ENCODE results near the gene ASTN2. TPM values are rescaled to one million over a fixed set of nuclear protein-coding genes. Genes with fewer than 3 reads are reported as not detected.

The ASTN2 gene
- total and polyA plus RNA-seq, 2 experiments from 2014 or later, result 7.0 to 24.6 TPM

- ATAC-seq (no peak), DNase-seq (ENCODE audit: low spot score) (no peak)
- Histone ChIP-seq H3K27ac (ENCODE audit: low read depth) (no peak overlapping the region), H3K79me2 (replicated peaks; ENCODE audit: insufficient read depth) (no peaks in the 10 kb centered on the region), H3K4me2 (no peak overlapping the region), H3F3A (replicated peaks; ENCODE audit: low read depth) (no peaks in the 10 kb centered on the region), H2AFZ (no peak overlapping the region), H3K4me1 (ENCODE audit: insufficient read depth) (peaks cover 15% of the 10 kb centered on the region), H3K27me3 (ENCODE audit: insufficient read depth) (no peaks in the 10 kb centered on the region), H4K20me1 (replicated peaks; ENCODE audit: insufficient read depth) (no peaks in the 10 kb centered on the region; the same call in 1 of the 2 replicates), H3K36me3 (ENCODE audit: insufficient read depth) (no peaks in the 10 kb centered on the region), H3K9me2 (ENCODE audit: insufficient read depth) (peaks cover 6% of the 10 kb centered on the region; the same call in 1 of the 2 replicates), H3K4me3 (no peak overlapping the region)
- Mint-ChIP-seq H3K9me3 (no peaks in the 10 kb centered on the region), H3K27me3 (ENCODE audit: insufficient read depth, low read depth, poor library complexity) (peaks cover 2% of the 10 kb centered on the region), H3K4me1 (peaks cover 37% of the 10 kb centered on the region), H3K4me3 (no peak overlapping the region), H3K36me3 (ENCODE audit: low read depth) (no peaks in the 10 kb centered on the region; the same call in 2 of the 3 replicates), H3K27ac (no peak overlapping the region)
- TF ChIP-seq CTCF (conservative IDR thresholded peaks at IDR 0.05; ENCODE audit: low read depth in 2 of 2) (no peak), JUNB (IDR thresholded peaks at IDR 0.05; ENCODE audit: unreplicated experiment) (no peak), ETS1 (IDR thresholded peaks at IDR 0.05) (no peak)
Measured at GRCh38 chr9:117134826-117135500, 279.9 kb downstream of the ASTN2 start.

- Mint-ChIP-seq H3K27me3 (ENCODE audit: insufficient read depth, low read depth, poor library complexity) (no peaks in the 10 kb centered on the region), H3K36me3 (ENCODE audit: low read depth) (no peaks in the 10 kb centered on the region; the same call in 2 of the 3 replicates), H3K4me3 (no peak overlapping the region), H3K27ac (no peak overlapping the region), H3K4me1 (peaks cover 15% of the 10 kb centered on the region), H3K9me3 (no peaks in the 10 kb centered on the region)
- H3K79me2 ChIP-seq (replicated peaks; ENCODE audit: insufficient read depth), result no peaks in the 10 kb centered on the region
- peaks cover 9% of the 10 kb centered on the region for H3K4me1 ChIP-seq (ENCODE audit: insufficient read depth)
- no peak overlapping the region for H3K27ac ChIP-seq (ENCODE audit: low read depth)
- peaks cover 6% of the 10 kb centered on the region; the same call in 1 of the 2 replicates for H3K9me2 ChIP-seq (ENCODE audit: insufficient read depth)
- H3K4me3 ChIP-seq, result no peak overlapping the region
- H2AFZ ChIP-seq, result no peak overlapping the region
- H4K20me1 ChIP-seq (replicated peaks; ENCODE audit: insufficient read depth), result no peaks in the 10 kb centered on the region
- no peak overlapping the region for H3K4me2 ChIP-seq
- no peak for DNase-seq (ENCODE audit: low spot score)
- H3K27me3 ChIP-seq (ENCODE audit: insufficient read depth), result no peaks in the 10 kb centered on the region
- ATAC-seq, result no peak
- no peaks in the 10 kb centered on the region for H3K36me3 ChIP-seq (ENCODE audit: insufficient read depth)
- H3F3A ChIP-seq (replicated peaks; ENCODE audit: low read depth), result no peaks in the 10 kb centered on the region
- TF ChIP-seq ETS1 (IDR thresholded peaks at IDR 0.05), result no peak
- no peak for TF ChIP-seq ZNF462 (CRISPR knock-in tag; IDR thresholded peaks at IDR 0.05)
- TF ChIP-seq POLR2AphosphoS5 (IDR thresholded peaks at IDR 0.05; ENCODE audit: low read depth), result no peak
- TF ChIP-seq CREB1 (CRISPR knock-in tag; IDR thresholded peaks at IDR 0.05; ENCODE audit: low read depth), result no peak
- no peak for TF ChIP-seq CTCF (conservative IDR thresholded peaks at IDR 0.05; ENCODE audit: low read depth in 2 of 2)
- no peak for TF ChIP-seq EZH2 (IDR thresholded peaks at IDR 0.05; ENCODE audit: low read depth, unreplicated experiment)
Measured at GRCh38 chr9:117126871-117127270, 288.0 kb downstream of the ASTN2 start.

Measured in GM23338 (cell line).